ENCODE measurements around the gene KCNA4. TPM values are rescaled to one million over a fixed set of nuclear protein-coding genes. Genes with fewer than 3 reads are reported as not detected.

KCNA4 gene
- polyA plus RNA-seq, 1 of the 3 experiments (the other 2 are of a cell fraction), result not detected

- 13% methylated on average over 31 of the region's 32 CpGs for WGBS (ENCODE audit: low lambda C conversion rate)
- CTCF ChIA-PET, result no interaction called here
- POLR2A ChIA-PET, result no interaction called here
These were observed 961 bp downstream of the KCNA4 start for GRCh38 chr11:30015725-30016412.

GRCh38 chr11:30012346-30012745 is 4.5 kb downstream of the KCNA4 start:
- no peak for TF ChIP-seq EP300 (IDR thresholded peaks at IDR 0.05; ENCODE audit: borderline replicate concordance in 1 of 2, low read depth in 1 of 2, low read length in 1 of 2)
- TF ChIP-seq REST (IDR thresholded peaks at IDR 0.05; ENCODE audit: low read depth, low read length), result no peak
- TF ChIP-seq CTCF (IDR thresholded peaks at IDR 0.05), result no peak
- no peak for TF ChIP-seq FOXM1 (IDR thresholded peaks at IDR 0.05; ENCODE audit: low read depth)
- no peak for DNase-seq
- H2AFZ ChIP-seq (ENCODE audit: low read depth), result no peak overlapping the region
- no peaks in the 10 kb centered on the region for H3K79me2 ChIP-seq (ENCODE audit: insufficient read depth)
- H3K4me1 ChIP-seq (ENCODE audit: control insufficient read depth in 1 of 2, insufficient read depth in 2 of 2, low read depth in 1 of 2, low read length in 1 of 2), result no peaks in the 10 kb centered on the region
- H3K4me2 ChIP-seq, result no peak overlapping the region
- CTCF ChIA-PET, result interaction anchor here (0.6 kb wide), 1 partner anchor 506 kb away, joined by 3 read pairs; no protein-coding TSS in a partner anchor
- H3K9me3 ChIP-seq, result no peaks in the 10 kb centered on the region; the same call in 1 of the 2 replicates
- H3K9me2 ChIP-seq, result no peaks in the 10 kb centered on the region
- peaks cover 18% of the 10 kb centered on the region; the same call in 1 of the 2 replicates for H3K27me3 ChIP-seq (ENCODE audit: insufficient read depth)
- no peak overlapping the region for H3K9ac ChIP-seq
- H3K27ac ChIP-seq (ENCODE audit: low read depth in 2 of 2, low read length in 1 of 2), result no peak overlapping the region
- no peaks in the 10 kb centered on the region for H4K20me1 ChIP-seq (ENCODE audit: insufficient read depth)
- POLR2A ChIA-PET, result no interaction called here
- no peaks in the 10 kb centered on the region for H3K36me3 ChIP-seq (replicated peaks in 1 of 2; ENCODE audit: control insufficient read depth in 1 of 2, insufficient read depth in 2 of 2, low read length in 1 of 2)
- WGBS (ENCODE audit: low lambda C conversion rate), result 46% methylated on average over 12 of the region's 15 CpGs
- no peak overlapping the region for H3K4me3 ChIP-seq (ENCODE audit: low read depth in 2 of 2, low read length in 1 of 2)
- H3F3A ChIP-seq (replicated peaks; ENCODE audit: insufficient read depth), result no peaks in the 10 kb centered on the region

More at GRCh38 chr11:30015725-30016412, 961 bp downstream of the KCNA4 start:
- Histone ChIP-seq H3K9me2 (no peaks in the 10 kb centered on the region), H3K9ac (no peak overlapping the region), H3K4me3 (ENCODE audit: low read depth in 2 of 2, low read length in 1 of 2) (no peak overlapping the region), H3K9me3 (no peaks in the 10 kb centered on the region), H3K4me2 (peak overlapping the region; percentile 24; the same call in 1 of the 2 replicates), H2AFZ (ENCODE audit: low read depth) (no peak overlapping the region), H3K27me3 (ENCODE audit: insufficient read depth) (peaks cover 30% of the 10 kb centered on the region; the same call in 1 of the 2 replicates), H3F3A (replicated peaks; ENCODE audit: insufficient read depth) (no peaks in the 10 kb centered on the region), H3K4me1 (ENCODE audit: control insufficient read depth in 1 of 2, insufficient read depth in 2 of 2, low read depth in 1 of 2, low read length in 1 of 2) (no peaks in the 10 kb centered on the region), H3K79me2 (ENCODE audit: insufficient read depth) (no peaks in the 10 kb centered on the region), H4K20me1 (ENCODE audit: insufficient read depth) (no peaks in the 10 kb centered on the region), H3K27ac (ENCODE audit: low read depth in 2 of 2, low read length in 1 of 2) (no peak overlapping the region), H3K36me3 (replicated peaks in 1 of 2; ENCODE audit: control insufficient read depth in 1 of 2, insufficient read depth in 2 of 2, low read length in 1 of 2) (no peaks in the 10 kb centered on the region)
- TF ChIP-seq CHD2 (IDR thresholded peaks at IDR 0.05; ENCODE audit: low read length, partially characterized antibody), result no peak
- TF ChIP-seq NRF1 (IDR thresholded peaks at IDR 0.05; ENCODE audit: low read depth, low read length), result no peak
- DNase-seq, result peak; percentile 16

Measured in SK-N-SH (cell line).